Stomach smooth muscle (tissue), 2 donors: ENCODE data around the gene MYLK.

Experiments used
- H3K27ac ChIP-seq: one replicate; pipeline ENCODE4 v1.7.0; 2013; ENCODE audit warnings: mild to moderate bottlenecking, low read length, inconsistent platforms
- H3K27me3 ChIP-seq, 2 donors: one replicate each; pipeline ENCODE4 v1.7.0; 2013; ENCODE audit warnings: low read length in 2 of 2; ENCODE audit not compliant: insufficient read depth in 2 of 2, control insufficient read depth in 1 of 2
- H3K36me3 ChIP-seq, 2 donors: one replicate each; pipeline ENCODE4 v1.7.0; 2013; ENCODE audit warnings: low read length in 2 of 2; ENCODE audit not compliant: control insufficient read depth in 2 of 2, insufficient read depth in 2 of 2
- H3K4me1 ChIP-seq: one replicate; pipeline ENCODE4 v1.7.0; 2013; ENCODE audit warnings: low read length; ENCODE audit not compliant: control insufficient read depth, insufficient read depth
- H3K4me3 ChIP-seq, 2 donors: one replicate each; pipeline ENCODE4 v1.7.0; 2013; ENCODE audit warnings: low read length in 2 of 2
- H3K9ac ChIP-seq, 2 donors: one replicate each; pipeline ENCODE4 v1.7.0; 2013; ENCODE audit warnings: low read length in 2 of 2, mild to moderate bottlenecking in 1 of 2
- H3K9me3 ChIP-seq, 2 donors: one replicate each; pipeline ENCODE4 v1.7.0; 2013; ENCODE audit warnings: low read length in 2 of 2; ENCODE audit not compliant: control insufficient read depth in 2 of 2
- donor health status: healthy.
- donor health status: Pancreatic carcinoma.

The MYLK gene

GRCh38 chr3:123651449-123652341 is 232.4 kb downstream of the MYLK start:
- H3K27ac ChIP-seq, result peak overlapping the region; percentile 99
- H3K9ac ChIP-seq, result peak overlapping the region in 1 of 2 donors; percentile 21
- no peaks in the 10 kb centered on the region for H3K9me3 ChIP-seq
- H3K27me3 ChIP-seq, result no peaks in the 10 kb centered on the region
- peak overlapping the region in 1 of 2 donors; percentile 35 for H3K4me3 ChIP-seq
- peaks cover 54 to 70% of the 10 kb centered on the region in 2 donors for H3K36me3 ChIP-seq
- H3K4me1 ChIP-seq, result peaks cover 86% of the 10 kb centered on the region

- peak overlapping the region; percentile 14 to 30 for H3K9ac ChIP-seq
- H3K4me1 ChIP-seq, result peaks cover 83% of the 10 kb centered on the region
- H3K4me3 ChIP-seq, result no peak overlapping the region
- no peaks in the 10 kb centered on the region for H3K9me3 ChIP-seq
- H3K27me3 ChIP-seq, result no peaks in the 10 kb centered on the region
- peak overlapping the region; percentile 99 for H3K27ac ChIP-seq
- H3K36me3 ChIP-seq, result peaks cover 55 to 70% of the 10 kb centered on the region in 2 donors
These were observed 234.0 kb downstream of the MYLK start for GRCh38 chr3:123650101-123650500.

GRCh38 chr3:123648696-123649405 is 235.3 kb downstream of the MYLK start:
- no peaks in the 10 kb centered on the region for H3K9me3 ChIP-seq
- H3K27me3 ChIP-seq, result no peaks in the 10 kb centered on the region
- no peak overlapping the region for H3K4me3 ChIP-seq
- H3K9ac ChIP-seq, result no peak overlapping the region
- peaks cover 82% of the 10 kb centered on the region for H3K4me1 ChIP-seq
- peaks cover 62 to 76% of the 10 kb centered on the region in 2 donors for H3K36me3 ChIP-seq
- peak overlapping the region; percentile 99 for H3K27ac ChIP-seq

GRCh38 chr3:123644358-123644757 is 239.8 kb downstream of the MYLK start:
- H3K36me3 ChIP-seq, result peaks cover 57% of the 10 kb centered on the region in 2 donors
- peak overlapping the region; percentile 88 for H3K27ac ChIP-seq
- peaks cover 78% of the 10 kb centered on the region for H3K4me1 ChIP-seq

GRCh38 chr3:123642957-123643330 is 241.2 kb downstream of the MYLK start:
- Histone ChIP-seq H3K27me3 (no peaks in the 10 kb centered on the region), H3K36me3 (peaks cover 57 to 62% of the 10 kb centered on the region in 2 donors), H3K4me1 (peaks cover 79% of the 10 kb centered on the region), H3K9me3 (no peaks in the 10 kb centered on the region), H3K9ac (peak overlapping the region in 1 of 2 donors; percentile 21), H3K27ac (peak overlapping the region; percentile 88), H3K4me3 (no peak overlapping the region)

More at GRCh38 chr3:123644358-123644757, 239.8 kb downstream of the MYLK start:
- no peaks in the 10 kb centered on the region for H3K9me3 ChIP-seq
- H3K4me3 ChIP-seq, result no peak overlapping the region
- no peak overlapping the region for H3K9ac ChIP-seq
- H3K27me3 ChIP-seq, result no peaks in the 10 kb centered on the region

- no peaks in the 10 kb centered on the region for H3K27me3 ChIP-seq
- H3K27ac ChIP-seq, result peak overlapping the region; percentile 88
- H3K36me3 ChIP-seq, result peaks cover 60 to 67% of the 10 kb centered on the region in 2 donors
- peaks cover 82% of the 10 kb centered on the region for H3K4me1 ChIP-seq
- no peak overlapping the region for H3K4me3 ChIP-seq
- no peaks in the 10 kb centered on the region for H3K9me3 ChIP-seq
- peak overlapping the region in 1 of 2 donors; percentile 62 for H3K9ac ChIP-seq
These were observed 241.8 kb downstream of the MYLK start for GRCh38 chr3:123642182-123642956.

- Histone ChIP-seq H3K36me3 (peaks cover 60 to 67% of the 10 kb centered on the region in 2 donors), H3K27ac (peak overlapping the region; percentile 88)
These were observed 242.6 kb downstream of the MYLK start for GRCh38 chr3:123641505-123641904.

GRCh38 chr3:123640740-123641462 is 243.2 kb downstream of the MYLK start:
- H3K9me3 ChIP-seq, result no peaks in the 10 kb centered on the region
- H3K27me3 ChIP-seq, result no peaks in the 10 kb centered on the region
- peak overlapping the region; percentile 88 for H3K27ac ChIP-seq
- H3K4me3 ChIP-seq, result no peak overlapping the region
- H3K36me3 ChIP-seq, result peaks cover 57 to 67% of the 10 kb centered on the region in 2 donors
- H3K9ac ChIP-seq, result peak overlapping the region; percentile 7 to 21
- peaks cover 92% of the 10 kb centered on the region for H3K4me1 ChIP-seq

More at GRCh38 chr3:123641505-123641904, 242.6 kb downstream of the MYLK start:
- Histone ChIP-seq H3K27me3 (no peaks in the 10 kb centered on the region), H3K4me1 (peaks cover 90% of the 10 kb centered on the region), H3K9ac (peak overlapping the region; percentile 7 to 21), H3K9me3 (no peaks in the 10 kb centered on the region), H3K4me3 (peak overlapping the region in 1 of 2 donors; percentile 3)

- Histone ChIP-seq H3K4me1 (peaks cover 93% of the 10 kb centered on the region), H3K9ac (no peak overlapping the region), H3K9me3 (no peaks in the 10 kb centered on the region), H3K27ac (peak overlapping the region; percentile 88), H3K36me3 (peaks cover 52 to 61% of the 10 kb centered on the region in 2 donors), H3K4me3 (no peak overlapping the region), H3K27me3 (no peaks in the 10 kb centered on the region)
These were observed 243.8 kb downstream of the MYLK start for GRCh38 chr3:123640311-123640710.
